HS-27A (cell line): Measurements from ENCODE around the gene ZFYVE1.
"Not testable (repeated sequence)": the region's sequence is repeated elsewhere in the genome, so short reads cannot be mapped to it uniquely, and the experiment has no call there.

Experiments used
- DNase-seq: peaks from one replicate; pipeline ENCODE4 v3.0.0-alpha.2; 2012; ENCODE audit warnings: low read depth, missing footprints

ZFYVE1 gene, protein sequence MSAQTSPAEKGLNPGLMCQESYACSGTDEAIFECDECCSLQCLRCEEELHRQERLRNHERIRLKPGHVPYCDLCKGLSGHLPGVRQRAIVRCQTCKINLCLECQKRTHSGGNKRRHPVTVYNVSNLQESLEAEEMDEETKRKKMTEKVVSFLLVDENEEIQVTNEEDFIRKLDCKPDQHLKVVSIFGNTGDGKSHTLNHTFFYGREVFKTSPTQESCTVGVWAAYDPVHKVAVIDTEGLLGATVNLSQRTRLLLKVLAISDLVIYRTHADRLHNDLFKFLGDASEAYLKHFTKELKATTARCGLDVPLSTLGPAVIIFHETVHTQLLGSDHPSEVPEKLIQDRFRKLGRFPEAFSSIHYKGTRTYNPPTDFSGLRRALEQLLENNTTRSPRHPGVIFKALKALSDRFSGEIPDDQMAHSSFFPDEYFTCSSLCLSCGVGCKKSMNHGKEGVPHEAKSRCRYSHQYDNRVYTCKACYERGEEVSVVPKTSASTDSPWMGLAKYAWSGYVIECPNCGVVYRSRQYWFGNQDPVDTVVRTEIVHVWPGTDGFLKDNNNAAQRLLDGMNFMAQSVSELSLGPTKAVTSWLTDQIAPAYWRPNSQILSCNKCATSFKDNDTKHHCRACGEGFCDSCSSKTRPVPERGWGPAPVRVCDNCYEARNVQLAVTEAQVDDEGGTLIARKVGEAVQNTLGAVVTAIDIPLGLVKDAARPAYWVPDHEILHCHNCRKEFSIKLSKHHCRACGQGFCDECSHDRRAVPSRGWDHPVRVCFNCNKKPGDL

DNA sequence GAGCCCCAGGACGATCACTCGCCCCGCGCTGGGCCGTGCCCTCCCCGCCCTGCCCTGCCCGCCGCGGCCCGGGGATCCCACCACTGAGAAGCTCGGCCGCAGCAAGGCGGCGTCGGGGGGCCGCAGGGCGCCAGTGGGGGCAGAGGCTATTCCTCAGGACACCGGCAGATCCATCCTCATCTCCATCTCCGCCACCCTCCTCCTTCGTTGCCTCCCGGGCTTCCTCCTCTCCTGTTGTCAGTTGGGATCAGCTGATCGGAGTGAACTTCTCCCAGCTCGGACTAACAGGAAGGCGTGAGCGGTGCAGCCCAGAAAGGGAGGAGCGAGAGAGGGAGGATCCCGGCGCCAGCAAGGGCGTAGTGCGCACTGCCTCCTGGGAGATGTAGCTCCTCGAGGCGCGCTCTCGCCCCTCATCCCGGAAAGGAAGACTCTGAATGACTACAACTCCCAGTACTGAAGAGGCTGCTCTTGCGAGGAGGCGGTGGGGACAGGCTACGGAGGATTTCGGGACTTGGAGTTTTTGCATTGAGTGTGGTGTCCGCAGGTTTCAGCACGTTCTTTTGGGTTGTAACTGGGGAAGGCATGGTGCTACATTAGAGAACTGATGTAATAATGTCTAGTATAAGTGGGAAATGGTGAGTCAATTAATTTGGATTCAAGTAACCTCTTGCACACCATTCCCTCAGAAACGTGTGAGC lies at the start of gene ZFYVE1:
Gene ZFYVE1 (minus strand): TSS at position 262 of the 698 bp plus-strand sequence. CDS start 2,598 bp downstream, outside the sequence.
- peak; percentile 92 for DNase-seq

DNA sequence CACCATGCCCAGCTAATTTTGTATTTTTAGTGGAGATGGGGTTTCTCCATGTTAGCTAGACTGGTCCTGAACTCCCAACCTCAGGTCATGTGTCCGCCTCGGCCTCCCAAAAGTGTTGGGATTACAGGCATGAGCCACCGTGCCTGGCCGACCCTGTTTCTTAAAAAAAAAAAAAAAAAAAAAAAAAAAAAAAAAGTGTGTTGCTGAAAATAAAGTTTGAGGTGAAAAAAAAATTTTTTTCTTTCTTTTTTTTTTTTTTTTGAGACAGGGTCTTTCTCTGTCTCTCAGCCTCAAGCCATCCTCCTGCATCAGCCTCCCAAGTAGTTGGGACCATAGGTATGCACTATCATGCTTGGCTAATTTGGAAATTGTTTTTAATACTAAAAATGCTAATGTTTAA lies 42.7 kb upstream of the ZFYVE1 start:
- no peak for DNase-seq

- peak; percentile 15 for DNase-seq
Measured at GRCh38 chr14:73058922-73059673, 32.2 kb upstream of the ZFYVE1 start.

DNA sequence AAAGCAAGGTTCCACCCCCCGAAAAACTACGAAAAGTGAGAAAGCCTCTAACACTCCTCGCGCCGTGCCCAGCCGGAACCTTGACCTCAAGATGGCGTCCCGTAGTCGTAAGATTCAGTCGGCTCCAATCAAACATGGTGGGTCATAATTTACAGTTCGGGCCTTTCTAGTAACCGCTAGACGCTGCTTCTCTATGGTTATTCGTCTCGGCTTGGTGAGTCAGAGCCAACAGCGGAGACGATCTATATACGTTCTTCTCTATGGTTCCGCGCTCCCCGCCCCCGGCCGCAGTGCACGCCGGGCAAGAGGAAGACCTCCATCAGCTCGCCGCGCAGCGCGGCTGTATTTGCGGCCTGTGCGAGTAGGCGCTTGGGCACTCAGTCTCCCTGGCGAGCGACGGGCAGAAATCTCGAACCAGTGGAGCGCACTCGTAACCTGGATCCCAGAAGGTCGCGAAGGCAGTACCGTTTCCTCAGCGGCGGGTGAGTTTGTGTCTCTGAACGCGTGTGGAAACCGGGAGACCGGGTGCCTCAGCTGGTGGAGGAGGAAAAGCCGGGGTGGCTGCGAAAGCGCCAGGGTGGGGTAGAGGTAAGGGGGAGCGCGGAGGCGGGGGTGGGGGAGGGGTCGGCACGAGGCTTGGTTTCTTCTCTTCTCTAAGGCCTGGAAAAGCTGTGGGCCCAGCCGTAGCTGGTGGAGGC lies 31.5 kb upstream of the ZFYVE1 start, which contains the start of gene RBM25:
Gene RBM25 (plus strand): TSS at position 311 of the 698 bp plus-strand sequence. CDS start 13,108 bp downstream, outside the sequence.
- peak; percentile 95 for DNase-seq

GRCh38 chr14:73057944-73058223 lies 31.0 kb upstream of the ZFYVE1 start:
- no peak for DNase-seq

DNA sequence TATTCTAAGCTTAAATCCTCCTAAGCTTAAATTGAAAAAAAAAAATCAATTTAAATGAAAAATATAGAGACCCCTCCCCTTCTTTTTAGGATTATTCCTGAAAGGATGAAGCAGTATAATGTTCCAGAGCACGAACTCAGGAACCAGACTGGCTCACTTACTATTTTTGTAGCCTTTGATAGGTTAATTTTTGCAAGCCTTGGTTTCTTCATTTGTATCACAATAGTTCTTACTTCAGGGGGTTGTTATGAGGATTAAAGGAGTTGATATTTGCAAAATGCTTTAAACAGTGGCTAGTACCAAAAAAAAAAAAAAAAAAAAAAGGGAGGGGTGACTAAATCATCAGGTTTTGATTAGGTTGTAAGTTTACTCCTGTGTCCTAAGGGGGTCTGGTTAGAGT lies 28.3 kb upstream of the ZFYVE1 start:
- no peak for DNase-seq

DNA sequence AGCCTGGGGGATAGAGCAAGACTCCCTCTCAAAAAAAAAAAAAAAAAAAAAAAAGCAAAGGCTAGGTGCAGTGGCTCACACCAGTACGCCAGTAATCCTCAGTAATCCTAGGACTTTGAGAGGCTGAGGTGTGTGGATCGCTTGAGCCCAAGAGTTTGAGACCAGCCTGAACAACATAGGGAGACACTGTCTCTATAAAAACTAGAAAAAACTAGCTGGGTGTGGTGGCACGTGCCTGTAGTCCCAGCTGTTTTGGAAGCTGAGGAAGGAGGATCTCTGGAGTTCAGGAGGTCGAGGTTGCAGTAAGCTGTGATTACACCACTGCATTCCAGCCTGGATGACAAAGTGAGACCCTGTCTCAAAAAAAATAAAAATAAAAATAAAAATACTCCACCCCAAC lies 22.5 kb upstream of the ZFYVE1 start:
- no peak for DNase-seq

DNA sequence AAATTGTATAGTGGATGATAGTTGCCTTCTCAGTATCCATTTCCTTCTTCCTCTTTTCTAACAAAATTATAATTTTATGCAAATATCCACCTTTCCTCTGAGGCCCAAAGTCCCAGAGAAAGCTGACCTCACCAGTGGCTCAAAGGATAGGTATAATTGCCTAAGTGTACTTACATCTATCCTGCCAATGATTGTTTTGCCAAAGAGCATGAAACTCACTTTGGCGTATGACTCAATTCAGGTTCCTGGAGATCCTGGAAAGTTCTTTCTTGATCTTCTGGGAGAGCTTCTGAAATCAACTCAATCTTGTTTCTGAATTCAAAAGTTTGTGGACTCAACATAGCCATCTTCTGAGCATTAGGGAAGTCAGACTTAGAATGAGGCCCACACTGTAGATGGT lies 20.9 kb upstream of the ZFYVE1 start:
- no peak for DNase-seq

- DNase-seq: not testable (repeated sequence)
Measured at GRCh38 chr14:73036706-73037450, 10.0 kb upstream of the ZFYVE1 start.

DNA sequence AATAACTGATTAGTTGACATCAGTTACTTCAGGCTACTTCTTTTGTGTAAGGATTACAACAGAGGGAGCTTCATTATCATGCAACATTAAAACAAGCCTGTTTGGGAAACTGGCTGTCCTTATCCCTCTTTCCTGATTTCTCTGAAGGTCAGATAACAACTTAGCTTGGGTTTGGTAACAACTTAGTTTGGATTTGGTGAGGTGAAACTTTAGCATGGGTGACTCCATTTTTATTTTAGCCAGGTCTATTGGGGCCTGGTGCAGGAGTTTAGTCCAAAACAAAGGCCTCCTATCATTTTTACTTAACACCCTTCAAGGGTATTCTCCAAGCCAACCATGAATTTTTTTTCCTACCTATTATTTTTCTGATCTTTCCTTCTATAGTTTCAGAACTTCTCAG lies 1.1 kb upstream of the ZFYVE1 start:
- no peak for DNase-seq

GRCh38 chr14:73027546-73027945 lies 640 bp upstream of the ZFYVE1 start:
- DNase-seq: no peak

GRCh38 chr14:73026243-73026844 lies 562 bp downstream of the ZFYVE1 start:
- no peak for DNase-seq

- no peak for DNase-seq
Measured at GRCh38 chr14:73025544-73025943, 1.4 kb downstream of the ZFYVE1 start.

GRCh38 chr14:73022051-73022450 lies 4.9 kb downstream of the ZFYVE1 start:
- no peak for DNase-seq

GRCh38 chr14:73016011-73016410 lies 10.9 kb downstream of the ZFYVE1 start:
- not testable (repeated sequence) for DNase-seq

DNA sequence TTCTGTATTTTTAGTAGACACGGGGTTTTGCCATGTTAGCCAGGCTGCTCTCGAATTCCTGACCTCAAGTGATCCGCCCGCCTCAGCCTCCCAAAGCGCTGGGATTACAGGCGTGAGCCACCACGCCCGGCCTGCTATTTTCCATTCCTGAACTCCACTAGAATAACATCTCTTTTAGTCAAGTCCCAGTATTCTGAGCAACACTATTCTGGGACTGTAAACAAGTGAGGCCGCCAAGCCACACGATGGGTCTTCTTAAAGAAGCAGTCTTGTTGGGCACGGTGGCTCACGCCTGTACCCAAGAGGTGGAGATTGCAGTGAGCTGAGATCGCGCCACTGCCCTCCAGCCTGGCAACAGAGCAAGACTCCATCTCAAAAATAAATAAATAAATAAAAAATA lies 11.4 kb downstream of the ZFYVE1 start:
- DNase-seq: not testable (repeated sequence)

DNA sequence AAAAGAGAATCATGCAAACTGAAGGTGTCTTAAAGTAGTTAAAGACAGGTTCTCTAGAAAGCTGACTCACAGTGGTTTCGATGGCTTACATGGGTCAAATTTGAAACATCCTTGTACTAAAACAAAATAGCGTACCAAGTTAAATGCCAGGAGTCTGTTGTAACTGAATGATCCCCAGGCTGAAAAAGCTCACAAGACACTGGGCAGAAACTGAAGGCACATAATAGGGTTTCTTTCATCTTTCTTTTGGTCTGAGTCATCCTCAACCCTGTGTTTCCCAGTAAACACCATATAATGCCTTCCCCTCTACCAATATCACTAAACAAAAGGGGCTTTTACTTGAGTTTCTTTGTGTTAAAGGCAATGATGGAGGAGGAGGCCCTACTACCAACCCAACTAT lies 12.8 kb downstream of the ZFYVE1 start:
- no peak for DNase-seq

DNA sequence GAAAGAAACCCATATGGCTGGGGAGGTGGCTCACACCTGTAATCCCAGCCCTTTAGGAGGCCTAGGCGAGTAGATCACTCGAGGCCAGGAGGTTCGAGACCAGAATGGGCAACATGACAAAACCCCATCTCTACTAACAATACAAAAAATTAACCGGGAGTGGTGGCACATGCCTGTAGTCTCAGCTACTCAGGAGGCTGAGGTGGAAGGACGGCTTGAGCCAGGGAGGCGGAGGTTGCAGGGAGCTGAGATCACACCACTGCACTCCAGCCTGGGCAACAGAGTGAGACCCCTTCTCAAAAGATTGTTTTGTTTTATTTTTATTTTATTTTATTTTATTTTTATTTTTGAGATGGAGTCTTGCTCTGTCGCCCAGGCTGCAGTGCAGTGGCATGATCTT lies 15.7 kb downstream of the ZFYVE1 start:
- not testable (repeated sequence) for DNase-seq

DNA sequence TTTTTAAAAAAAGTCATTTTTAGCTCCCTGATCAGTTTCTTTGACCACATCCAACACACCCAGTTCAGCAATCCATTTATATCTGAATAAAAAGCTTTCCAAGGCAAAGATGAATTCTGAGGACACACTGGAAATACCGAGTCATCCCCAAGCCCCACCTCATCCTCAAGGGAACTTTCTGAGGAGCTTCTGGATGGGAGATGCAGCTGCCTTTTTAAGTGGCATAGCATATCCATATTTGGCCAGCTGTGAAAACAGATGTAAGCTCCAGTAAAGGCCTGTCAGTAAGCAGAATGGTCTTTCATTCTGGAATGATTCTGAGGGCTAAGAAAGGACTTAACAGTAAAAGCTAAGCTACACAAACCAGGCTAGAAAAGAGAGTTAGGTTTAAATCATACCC lies 18.4 kb downstream of the ZFYVE1 start:
- DNase-seq: no peak

- DNase-seq: no peak
Measured at GRCh38 chr14:73007835-73008234, 19.1 kb downstream of the ZFYVE1 start.
